Hematopoietic multipotent progenitor cell treated with erythropoietin and hydrocortisone succinate and interleukin-3 and kit ligand, for 4 days (in vitro differentiated cells): ENCODE results near the gene SMCO4.
A peak's percentile ranks its signal among the peaks of the same experiment; 100 is the strongest.
"Not testable (repeated sequence)": the region's sequence is repeated elsewhere in the genome, so short reads cannot be mapped to it uniquely, and the experiment has no call there.

ENCODE experiments used
- DNase-seq: peaks from one replicate; pipeline ENCODE4 v3.0.0-alpha.2; 2015

The SMCO4 gene

GRCh38 chr11:93464927-93465540 is 78.2 kb downstream of the SMCO4 start:
- peak; percentile 58 for DNase-seq

DNA sequence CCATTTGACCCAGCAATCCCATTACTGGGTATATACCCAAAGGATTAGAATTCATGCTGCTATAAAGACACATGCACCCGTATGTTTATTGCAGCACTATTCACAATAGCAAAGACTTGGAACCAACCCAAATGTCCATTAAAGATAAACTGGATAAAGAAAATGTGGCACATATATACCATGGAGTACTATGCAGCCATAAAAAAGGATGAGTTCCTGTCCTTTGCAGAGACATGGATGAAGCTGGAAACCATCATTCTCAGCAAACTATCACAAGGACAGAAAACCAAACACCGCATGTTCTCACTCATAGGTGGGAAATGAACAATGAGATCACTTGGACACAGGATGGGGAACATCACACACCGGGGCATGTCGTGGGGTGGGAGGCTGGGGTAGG is 79.5 kb downstream of the SMCO4 start:
- not testable (repeated sequence) for DNase-seq

- DNase-seq: no peak
Measured at GRCh38 chr11:93458286-93458685, 84.9 kb downstream of the SMCO4 start.

GRCh38 chr11:93444617-93445073 is 98.5 kb downstream of the SMCO4 start:
- DNase-seq: no peak

DNA sequence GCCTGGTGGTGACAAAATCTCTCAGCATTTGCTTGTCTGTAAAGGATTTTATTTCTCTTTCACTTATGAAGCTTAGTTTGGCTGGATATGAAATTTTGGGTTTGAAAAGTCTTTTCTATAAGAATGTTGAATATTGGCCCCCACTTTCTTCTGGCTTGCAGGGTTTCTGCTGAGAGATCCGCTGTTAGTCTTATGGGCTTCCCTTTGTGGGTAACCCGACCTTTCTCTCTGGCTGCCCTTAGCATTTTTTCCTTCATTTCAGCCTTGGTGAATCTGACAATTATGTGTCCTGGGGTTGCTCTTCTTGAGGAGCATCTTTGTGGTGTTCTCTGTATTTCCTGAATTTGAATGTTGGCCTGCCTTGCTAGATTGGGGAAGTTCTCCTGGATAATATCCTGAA is 100.0 kb downstream of the SMCO4 start:
- not testable (repeated sequence) for DNase-seq

- DNase-seq: no peak
Measured at GRCh38 chr11:93432247-93432646, 110.9 kb downstream of the SMCO4 start.
